ENCODE results near the gene DEXI.
A peak's percentile ranks its signal among the peaks of the same experiment; 100 is the strongest.

DEXI gene

DNA sequence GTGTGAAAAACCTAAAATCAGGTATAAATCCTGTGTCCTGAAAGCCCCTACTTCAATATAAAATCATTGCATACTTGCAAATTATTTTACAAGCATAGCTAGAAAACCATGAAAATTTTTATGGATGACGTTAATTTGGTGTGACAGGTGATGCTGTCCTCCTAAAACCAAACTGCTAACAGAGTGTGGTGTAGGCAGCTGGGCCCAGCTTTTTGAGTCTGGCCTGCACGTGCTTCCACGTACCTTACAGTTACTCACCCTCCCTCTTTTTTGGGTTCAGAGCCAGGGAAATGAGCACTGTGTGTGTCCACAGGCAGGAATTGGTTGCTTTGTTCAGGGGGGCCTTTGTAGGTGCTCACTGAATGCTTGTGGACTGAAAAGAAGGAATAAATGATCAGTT, 38.5 kb upstream of the DEXI start:
- peaks cover 3% of the 10 kb centered on the region for H3K4me1 ChIP-seq
- no peaks in the 10 kb centered on the region for H3K9me3 ChIP-seq
- no peak overlapping the region for H3K4me3 ChIP-seq (ENCODE audit: low read depth, low read length)
- no peaks in the 10 kb centered on the region for H3K27me3 ChIP-seq
- DNase-seq, result no peak
- TF ChIP-seq, protein P1, sequence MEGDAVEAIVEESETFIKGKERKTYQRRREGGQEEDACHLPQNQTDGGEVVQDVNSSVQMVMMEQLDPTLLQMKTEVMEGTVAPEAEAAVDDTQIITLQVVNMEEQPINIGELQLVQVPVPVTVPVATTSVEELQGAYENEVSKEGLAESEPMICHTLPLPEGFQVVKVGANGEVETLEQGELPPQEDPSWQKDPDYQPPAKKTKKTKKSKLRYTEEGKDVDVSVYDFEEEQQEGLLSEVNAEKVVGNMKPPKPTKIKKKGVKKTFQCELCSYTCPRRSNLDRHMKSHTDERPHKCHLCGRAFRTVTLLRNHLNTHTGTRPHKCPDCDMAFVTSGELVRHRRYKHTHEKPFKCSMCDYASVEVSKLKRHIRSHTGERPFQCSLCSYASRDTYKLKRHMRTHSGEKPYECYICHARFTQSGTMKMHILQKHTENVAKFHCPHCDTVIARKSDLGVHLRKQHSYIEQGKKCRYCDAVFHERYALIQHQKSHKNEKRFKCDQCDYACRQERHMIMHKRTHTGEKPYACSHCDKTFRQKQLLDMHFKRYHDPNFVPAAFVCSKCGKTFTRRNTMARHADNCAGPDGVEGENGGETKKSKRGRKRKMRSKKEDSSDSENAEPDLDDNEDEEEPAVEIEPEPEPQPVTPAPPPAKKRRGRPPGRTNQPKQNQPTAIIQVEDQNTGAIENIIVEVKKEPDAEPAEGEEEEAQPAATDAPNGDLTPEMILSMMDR (IDR thresholded peaks at IDR 0.05; ENCODE audit: low read depth, low read length), result no peak
- H3K36me3 ChIP-seq, result peaks cover 3% of the 10 kb centered on the region

DNA sequence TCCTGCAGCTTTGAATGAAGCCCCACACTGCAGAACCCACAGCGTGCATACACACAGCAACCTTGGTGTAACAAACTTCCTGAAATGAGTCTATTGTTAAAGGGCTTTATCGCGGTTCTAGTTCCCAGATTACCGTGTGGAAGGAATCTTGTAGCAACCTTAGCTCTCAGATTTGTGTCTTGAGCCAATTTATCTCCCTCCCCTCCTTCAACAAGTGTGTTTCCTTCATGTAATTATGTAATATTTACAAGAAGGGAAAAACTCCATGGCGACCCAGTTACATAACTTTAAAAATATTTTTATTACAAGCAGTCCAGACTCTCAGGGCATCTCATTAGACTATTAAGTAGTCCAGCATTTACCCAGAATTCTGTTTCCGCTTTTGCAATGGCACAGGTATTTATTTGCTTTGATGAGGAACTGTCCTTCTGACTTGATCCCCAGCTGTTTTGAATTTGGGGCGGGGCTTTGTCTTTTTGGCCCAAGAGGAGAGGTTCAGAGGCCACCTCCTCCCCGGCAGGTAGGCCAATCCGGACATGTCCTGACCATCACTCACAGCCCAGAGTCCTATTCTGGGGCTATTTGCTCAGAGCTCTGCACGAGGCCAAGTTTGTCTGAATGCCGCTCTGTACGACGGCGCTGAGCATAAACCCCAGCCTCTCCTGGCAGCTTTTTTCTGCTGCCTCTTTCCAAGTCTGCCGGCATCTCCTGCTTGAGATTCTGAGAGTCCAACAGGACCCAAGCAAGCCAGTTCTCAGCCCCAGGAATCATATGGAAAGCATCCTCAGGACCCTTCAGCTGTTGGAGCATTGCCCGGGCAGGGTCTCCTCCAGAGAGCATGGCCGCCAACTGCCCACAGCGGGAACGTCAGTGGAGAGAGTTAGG, 37.7 kb upstream of the DEXI start:
- peaks cover 3% of the 10 kb centered on the region for H3K4me1 ChIP-seq
- no peak overlapping the region for H3K4me3 ChIP-seq (ENCODE audit: low read depth, low read length)
- no peaks in the 10 kb centered on the region for H3K27me3 ChIP-seq
- H3K36me3 ChIP-seq, result peaks cover 3% of the 10 kb centered on the region
- TF ChIP-seq, protein P1 (IDR thresholded peaks at IDR 0.05; ENCODE audit: low read depth, low read length), result no peak
- no peaks in the 10 kb centered on the region for H3K9me3 ChIP-seq
- DNase-seq, result no peak

DNA sequence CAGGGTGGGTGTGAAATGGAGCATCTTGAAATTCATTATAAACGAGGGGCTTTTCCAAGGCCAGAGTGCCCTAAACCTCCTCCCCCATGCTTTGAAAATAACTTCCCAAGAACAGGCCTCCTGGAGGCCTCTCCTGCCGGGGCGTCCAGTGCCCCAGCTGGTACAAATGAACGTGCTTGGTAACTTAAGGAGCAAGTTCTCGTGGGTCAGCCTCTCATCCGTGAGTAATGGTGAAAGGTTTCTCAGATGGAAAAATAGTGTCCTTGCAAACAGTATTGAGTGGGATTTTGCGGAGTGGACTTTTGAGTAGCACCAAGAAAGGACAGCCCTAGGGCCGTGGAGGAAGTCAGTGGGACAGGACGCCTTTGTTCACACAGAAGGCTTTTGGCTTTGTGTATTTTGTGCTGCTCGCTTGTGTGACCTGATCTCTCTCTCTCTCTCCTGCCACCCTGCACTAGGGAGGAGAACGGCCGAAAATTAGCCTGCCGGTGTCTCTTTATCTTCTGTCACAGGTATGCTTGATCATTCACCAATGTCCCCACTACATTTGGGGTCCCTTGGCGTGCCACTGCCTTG, 36.7 kb upstream of the DEXI start:
- no peaks in the 10 kb centered on the region for H3K27me3 ChIP-seq
- TF ChIP-seq, protein P1 (IDR thresholded peaks at IDR 0.05; ENCODE audit: low read depth, low read length), result no peak
- H3K9me3 ChIP-seq, result no peaks in the 10 kb centered on the region
- no peak overlapping the region for H3K4me3 ChIP-seq (ENCODE audit: low read depth, low read length)
- DNase-seq, result no peak
- H3K4me1 ChIP-seq, result peaks cover 3% of the 10 kb centered on the region
- peaks cover 3% of the 10 kb centered on the region for H3K36me3 ChIP-seq

DNA sequence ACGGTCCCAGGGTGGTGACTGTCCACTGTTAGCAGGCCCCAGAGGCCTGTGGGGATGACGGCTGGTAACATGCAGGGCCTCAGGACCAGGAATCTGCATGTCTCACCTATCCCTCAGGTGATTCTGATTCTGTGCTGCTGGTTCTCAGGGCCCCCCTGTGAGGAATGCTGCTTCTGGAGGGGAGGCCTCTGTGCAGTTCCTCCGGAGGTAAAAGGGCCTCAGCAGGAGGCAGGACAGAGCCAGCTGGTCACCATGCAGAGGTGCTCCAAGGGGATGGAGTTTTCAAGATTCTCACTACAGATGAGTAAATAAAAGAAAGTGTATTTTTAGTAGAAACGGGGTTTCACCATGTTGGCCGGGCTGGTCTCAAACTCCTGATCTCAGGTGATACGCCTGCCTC, 35.9 kb upstream of the DEXI start:
- Histone ChIP-seq H3K4me1 (peaks cover 3% of the 10 kb centered on the region), H3K9me3 (no peaks in the 10 kb centered on the region), H3K27me3 (no peaks in the 10 kb centered on the region), H3K4me3 (ENCODE audit: low read depth, low read length) (no peak overlapping the region), H3K36me3 (peaks cover 3% of the 10 kb centered on the region)
- TF ChIP-seq, protein P1 (IDR thresholded peaks at IDR 0.05; ENCODE audit: low read depth, low read length), result no peak
- DNase-seq, result no peak

DNA sequence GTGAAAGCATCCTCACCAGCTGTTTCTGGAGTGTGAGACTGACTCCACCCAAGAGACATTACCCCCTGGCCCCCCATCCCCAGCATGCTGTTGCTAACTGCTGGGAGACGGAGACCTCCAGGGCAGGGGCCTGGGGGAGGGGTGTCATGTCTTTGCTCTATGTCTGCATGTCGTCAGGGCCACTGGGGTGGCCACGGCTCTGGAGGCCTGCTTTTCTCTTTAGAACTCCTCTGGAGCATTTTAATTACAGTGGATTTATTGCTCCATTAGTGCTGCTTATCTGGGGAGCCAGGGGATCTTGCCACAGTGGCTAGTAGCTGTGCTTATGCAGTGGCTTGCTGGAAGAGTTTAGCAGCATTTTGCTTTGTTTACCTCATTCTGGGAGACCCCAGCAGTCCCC, 34.4 kb upstream of the DEXI start:
- DNase-seq, result peak; percentile 91
- H3K4me1 ChIP-seq, result peaks cover 12% of the 10 kb centered on the region
- no peaks in the 10 kb centered on the region for H3K27me3 ChIP-seq
- TF ChIP-seq, protein P1 (IDR thresholded peaks at IDR 0.05; ENCODE audit: low read depth, low read length), result no peak
- peaks cover 3% of the 10 kb centered on the region for H3K36me3 ChIP-seq
- H3K4me3 ChIP-seq (ENCODE audit: low read depth, low read length), result no peak overlapping the region
- no peaks in the 10 kb centered on the region for H3K9me3 ChIP-seq
